IMR-90 (cell line): ENCODE measurements around the gene BRF1. TPM values are rescaled to one million over a fixed set of nuclear protein-coding genes. Genes with fewer than 3 reads are reported as not detected.

Experiments
- ATAC-seq: fragments of 200-7000 bp; cut with Tn5 transposase; 2 replicates; pipeline ENCODE4 v1.9.1; 2020; ENCODE audit warnings: low read depth, mild to moderate bottlenecking, moderate library complexity
- BruUV-seq: library from RNA; stranded (reverse); fragments of 400-500 nt; replicated peaks from 2 replicates; lab custom pipeline; 2021; lab: Mats Ljungman, UMichigan
- CTCF ChIA-PET: fragments of 300-600 bp; formaldehyde crosslinking; extraction: SDS; loops from one replicate; lab custom pipeline; 2021; ENCODE audit warnings: antibody characterized with exemption; lab: Yijun Ruan, JAX
- POLR2A ChIA-PET: fragments of 300-600 bp; sonication (Branson Sonifier 250); formaldehyde crosslinking; loops from one replicate; lab custom pipeline; 2022; ENCODE audit warnings: antibody characterized with exemption; ENCODE audit not compliant: unreplicated experiment; lab: Charles Lee
- DNase-seq: peaks from one replicate; pipeline ENCODE4 v3.0.0; 2013
- H2AFZ ChIP-seq: replicated peaks from 2 replicates; pipeline ENCODE3; 2013; ENCODE audit warnings: low read length, mild to moderate bottlenecking; ENCODE audit not compliant: poor library complexity
- H2AK5ac ChIP-seq: 2 replicates; pipeline ENCODE4 v1.6.1; 2013; ENCODE audit warnings: low read depth, low read length, inconsistent platforms
- H2AK9ac ChIP-seq: replicated peaks from 2 replicates; pipeline ENCODE3; 2013; ENCODE audit warnings: mild to moderate bottlenecking, low read depth, low read length, moderate library complexity; ENCODE audit not compliant: poor library complexity
- H2BK120ac ChIP-seq: 2 replicates; pipeline ENCODE4 v1.6.1; 2013; ENCODE audit warnings: low read depth, low read length, inconsistent platforms
- H2BK15ac ChIP-seq: 3 replicates; pipeline ENCODE4 v1.6.1; 2013; ENCODE audit warnings: low read depth, low read length, inconsistent platforms
- H2BK20ac ChIP-seq: 2 replicates; pipeline ENCODE4 v1.6.1; 2013; ENCODE audit warnings: low read depth, mild to moderate bottlenecking, inconsistent platforms, low read length, moderate library complexity
- H2BK5ac ChIP-seq: 2 replicates; pipeline ENCODE4 v1.6.1; 2013; ENCODE audit warnings: mild to moderate bottlenecking, low read depth, low read length, inconsistent platforms; ENCODE audit not compliant: poor library complexity, severe bottlenecking
- H3K14ac ChIP-seq: replicated peaks from 2 replicates; pipeline ENCODE4 v1.6.1; 2013; ENCODE audit warnings: low read depth, low read length, inconsistent platforms
- H3K18ac ChIP-seq: 2 replicates; pipeline ENCODE4 v1.6.1; 2013; ENCODE audit warnings: low read depth, low read length, control low read depth
- H3K23ac ChIP-seq: 2 replicates; pipeline ENCODE4 v1.6.1; 2013; ENCODE audit warnings: low read depth, low read length, inconsistent platforms
- H3K27ac ChIP-seq: 2 replicates; pipeline ENCODE4 v1.5.1; 2013; ENCODE audit warnings: mild to moderate bottlenecking, control low read depth, low read length; ENCODE audit not compliant: insufficient read depth
- H3K27me3 ChIP-seq: 2 replicates; pipeline ENCODE4 v1.6.1; 2013; ENCODE audit warnings: low read length; ENCODE audit not compliant: control insufficient read depth, insufficient read depth
- H3K36me3 ChIP-seq: 2 replicates; pipeline ENCODE4 v1.6.1; 2013; ENCODE audit warnings: low read length, mixed read lengths; ENCODE audit not compliant: control insufficient read depth, insufficient read depth
- H3K4ac ChIP-seq: 2 replicates; pipeline ENCODE4 v1.6.1; 2013; ENCODE audit warnings: low read depth, low read length, inconsistent platforms
- H3K4me1 ChIP-seq: 2 replicates; pipeline ENCODE4 v1.6.1; 2013; ENCODE audit warnings: low read length, mixed read lengths; ENCODE audit not compliant: control insufficient read depth, insufficient read depth
- H3K4me2 ChIP-seq: 2 replicates; pipeline ENCODE4 v1.6.1; 2013; ENCODE audit warnings: low read depth, mild to moderate bottlenecking, control low read depth, low read length, moderate library complexity
- H3K4me3 ChIP-seq: 2 replicates; pipeline ENCODE4 v1.5.1; 2013; ENCODE audit warnings: low read depth, mild to moderate bottlenecking, control low read depth, low read length, moderate library complexity; ENCODE audit not compliant: insufficient read depth
- H3K56ac ChIP-seq: 2 replicates; pipeline ENCODE4 v1.6.1; 2013; ENCODE audit warnings: low read length, inconsistent platforms; ENCODE audit not compliant: insufficient read depth; ENCODE audit errors: extremely low read depth
- H3K79me1 ChIP-seq, 2 experiments: 2 replicates each; pipeline ENCODE4 v1.6.1; 2013; ENCODE audit warnings: low read length in 2 of 2, inconsistent platforms in 1 of 2, low read depth in 1 of 2
- H3K9ac ChIP-seq: 2 replicates; pipeline ENCODE4 v1.6.1; 2013; ENCODE audit warnings: low read depth, low read length, control low read depth
- H3K9me1 ChIP-seq: 2 replicates; pipeline ENCODE4 v1.6.1; 2013; ENCODE audit warnings: low read length, inconsistent platforms; ENCODE audit not compliant: insufficient read depth
- H3K9me3 ChIP-seq: 2 replicates; pipeline ENCODE4 v1.6.1; 2013; ENCODE audit warnings: low read length; ENCODE audit not compliant: control insufficient read depth, insufficient read depth
- H4K20me1 ChIP-seq: 2 replicates; pipeline ENCODE4 v1.6.1; 2013; ENCODE audit warnings: low read length, inconsistent platforms; ENCODE audit not compliant: insufficient read depth
- H4K5ac ChIP-seq: 2 replicates; pipeline ENCODE4 v1.6.1; 2013; ENCODE audit warnings: mild to moderate bottlenecking, low read depth, low read length, control low read depth
- H4K8ac ChIP-seq, 2 experiments: 2 replicates each; pipeline ENCODE4 v1.6.1; 2013; ENCODE audit warnings: low read depth in 2 of 2, low read length in 2 of 2, control low read depth in 1 of 2, inconsistent platforms in 1 of 2
- H4K91ac ChIP-seq: 2 replicates; pipeline ENCODE4 v1.6.1; 2013; ENCODE audit warnings: low read depth, low read length, inconsistent platforms; ENCODE audit not compliant: insufficient read depth
- CEBPB ChIP-seq: IDR thresholded peaks from 2 replicates; pipeline ENCODE4 v1.6.1; 2012; ENCODE audit warnings: low read depth, low read length, improper control_type of control experiment
- CHD1 ChIP-seq: IDR thresholded peaks from 2 replicates; pipeline ENCODE4 v1.6.1; 2012; ENCODE audit warnings: low read depth, low read length, improper control_type of control experiment
- CTCF ChIP-seq: conservative IDR thresholded peaks from 2 replicates; pipeline ENCODE4 v1.5.1; 2012; ENCODE audit warnings: mild to moderate bottlenecking, low read depth, low read length, improper control_type of control experiment
- ELK1 ChIP-seq: fragments of 150-350 bp; IDR thresholded peaks from 2 replicates; pipeline ENCODE4 v1.6.1; 2016; ENCODE audit warnings: low read depth, mild to moderate bottlenecking, low read length, moderate library complexity, borderline replicate concordance
- MAFK ChIP-seq: IDR thresholded peaks from 2 replicates; pipeline ENCODE4 v1.6.1; 2012; ENCODE audit warnings: low read depth, low read length, improper control_type of control experiment
- MAZ ChIP-seq: IDR thresholded peaks from 2 replicates; pipeline ENCODE4 v1.6.1; 2012; ENCODE audit warnings: low read depth, mild to moderate bottlenecking, low read length, improper control_type of control experiment, moderate library complexity, borderline replicate concordance
- MXI1 ChIP-seq: IDR thresholded peaks from 2 replicates; pipeline ENCODE4 v1.6.1; 2012; ENCODE audit warnings: low read depth, mild to moderate bottlenecking, low read length, moderate library complexity, borderline replicate concordance
- NFE2L2 ChIP-seq: fragments of 150-350 bp; IDR thresholded peaks from 2 replicates; pipeline ENCODE4 v1.6.1; 2016; ENCODE audit warnings: low read depth, mild to moderate bottlenecking, low read length
- RCOR1 ChIP-seq: IDR thresholded peaks from 2 replicates; pipeline ENCODE4 v1.6.1; 2012; ENCODE audit warnings: mild to moderate bottlenecking, low read length, improper control_type of control experiment; ENCODE audit not compliant: insufficient replicate concordance
- SMC3 ChIP-seq: fragments of 150-350 bp; IDR thresholded peaks from 2 replicates; pipeline ENCODE4 v1.6.1; 2016; ENCODE audit warnings: low read depth, mild to moderate bottlenecking, antibody characterized with exemption, low read length, moderate library complexity
- WGBS, 2 experiments: methylation state at CpG; one replicate each; pipeline versions ENCODE4 v1.1.5 to v1.1.7; 2013; ENCODE audit warnings: missing lambda C conversion rate in 2 of 2; ENCODE audit not compliant: insufficient read length in 1 of 2; ENCODE audit errors: extremely low coverage in 2 of 2; 5-methylcytosine and 5-hydroxymethylcytosine counted together
- dilution Hi-C: fragments of 300-500 bp; cut with HindIII; formaldehyde crosslinking; loops from one replicate; pipeline ENCODE4 v1.14.3; 2018; ENCODE audit warnings: low sequenced_read_pairs; ENCODE audit not compliant: unreplicated experiment
- in situ Hi-C: fragments of 300-500 bp; cut with MboI; formaldehyde crosslinking; loops from 3 replicates; pipeline ENCODE4 v1.14.3; 2019; ENCODE audit warnings: low sequenced_read_pairs, inconsistent platforms, mixed read lengths
- intact Hi-C: fragments of 100-400 bp; cut with micrococcal nuclease; formaldehyde crosslinking; loops from 2 replicates; pipeline ENCODE4 v1.10.0; 2022
- polyA plus RNA-seq, 3 experiments: library from polyadenylated mRNA; depleted of rRNA; stranded (reverse); fragments of >200 nt; gene quantifications; 2 replicates each; pipeline ENCODE4 v1.2.3, GENCODE V29; 2012; ENCODE audit warnings: low replicate concordance in 1 of 3
- total RNA-seq: library from RNA; depleted of rRNA; stranded (reverse); fragments of >200 nt; gene quantifications from 2 replicates; pipeline ENCODE4 v1.2.3, GENCODE V29; 2012

Gene BRF1
- total and polyA plus RNA-seq, 2 of the 4 experiments (the other 2 are of a cell fraction) = 12.4 to 16.7 TPM

- H3K4ac ChIP-seq = no peak overlapping the region
- intact Hi-C loops = no loop called here
- DNase-seq (no peak), ATAC-seq (no peak)
- no peak overlapping the region for H3K4me3 ChIP-seq
- no peak overlapping the region for H3K18ac ChIP-seq
- CTCF ChIA-PET = no interaction called here
- H2BK5ac ChIP-seq = no peak overlapping the region
- WGBS, 2 experiments = 90% methylated on average over 14 of the region's 19 CpGs; no CpG with 5 or more reads in 1 of the 2 experiments
- H3K36me3 ChIP-seq = no peaks in the 10 kb centered on the region; the same call in 1 of the 2 replicates
- H3K9me1 ChIP-seq = no peaks in the 10 kb centered on the region; the same call in 1 of the 2 replicates
- no TSS peak for BruUV-seq
- no peak overlapping the region for H2BK120ac ChIP-seq
- in situ Hi-C loops = no loop called here
- peaks cover 10 to 24% of the 10 kb centered on the region in 2 experiments for H3K79me1 ChIP-seq
- POLR2A ChIA-PET = no interaction called here
- H2AK9ac ChIP-seq = no peak overlapping the region
- no peak overlapping the region for H2AFZ ChIP-seq
- no peak overlapping the region for H2AK5ac ChIP-seq
- H3K56ac ChIP-seq = no peak overlapping the region
- peaks cover 15% of the 10 kb centered on the region for H4K20me1 ChIP-seq
- H4K5ac ChIP-seq = no peak overlapping the region
- TF ChIP-seq CTCF = no peak
- no peak for TF ChIP-seq RCOR1
- TF ChIP-seq ELK1 = no peak
- no peak for TF ChIP-seq MAZ
- no peak for TF ChIP-seq SMC3
- no peak for TF ChIP-seq CHD1
- TF ChIP-seq CEBPB = no peak
- TF ChIP-seq MXI1 = no peak
- TF ChIP-seq MAFK = no peak
- TF ChIP-seq NFE2L2 = no peak
- H3K4me1 ChIP-seq = peaks cover 3% of the 10 kb centered on the region; the same call in 1 of the 2 replicates
- no peak overlapping the region for H3K4me2 ChIP-seq
- H4K91ac ChIP-seq = no peak overlapping the region
- dilution Hi-C loops = no loop called here
- no peaks in the 10 kb centered on the region for H3K27me3 ChIP-seq
- H3K14ac ChIP-seq = no peak overlapping the region
- no peaks in the 10 kb centered on the region for H3K9me3 ChIP-seq
- no peak overlapping the region for H3K23ac ChIP-seq
- H3K27ac ChIP-seq = no peak overlapping the region
- H3K9ac ChIP-seq = no peak overlapping the region
- no peak overlapping the region for H2BK15ac ChIP-seq
- H4K8ac ChIP-seq = no peak overlapping the region
- H2BK20ac ChIP-seq = no peak overlapping the region
These were observed 48.3 kb upstream of the BRF1 start for GRCh38 chr14:105348945-105349699.
